IMR-90 (cell line): ENCODE data around the gene DMD. TPM values are rescaled to one million over a fixed set of nuclear protein-coding genes. Genes with fewer than 3 reads are reported as not detected.

ENCODE experiments used
- ATAC-seq: fragments of 200-7000 bp; cut with Tn5 transposase; 2 replicates; pipeline ENCODE4 v1.9.1; 2020; ENCODE audit warnings: low read depth, mild to moderate bottlenecking, moderate library complexity
- BruUV-seq: library from RNA; stranded (reverse); fragments of 400-500 nt; replicated peaks from 2 replicates; lab custom pipeline; 2021; lab: Mats Ljungman, UMichigan
- CTCF ChIA-PET: fragments of 300-600 bp; formaldehyde crosslinking; extraction: SDS; loops from one replicate; lab custom pipeline; 2021; ENCODE audit warnings: antibody characterized with exemption; lab: Yijun Ruan, JAX
- POLR2A ChIA-PET: fragments of 300-600 bp; sonication (Branson Sonifier 250); formaldehyde crosslinking; loops from one replicate; lab custom pipeline; 2022; ENCODE audit warnings: antibody characterized with exemption; ENCODE audit not compliant: unreplicated experiment; lab: Charles Lee
- DNase-seq: peaks from one replicate; pipeline ENCODE4 v3.0.0; 2013
- H2AFZ ChIP-seq: replicated peaks from 2 replicates; pipeline ENCODE3; 2013; ENCODE audit warnings: low read length, mild to moderate bottlenecking; ENCODE audit not compliant: poor library complexity
- H2AK5ac ChIP-seq: 2 replicates; pipeline ENCODE4 v1.6.1; 2013; ENCODE audit warnings: low read depth, low read length, inconsistent platforms
- H2AK9ac ChIP-seq: replicated peaks from 2 replicates; pipeline ENCODE3; 2013; ENCODE audit warnings: mild to moderate bottlenecking, low read depth, low read length, moderate library complexity; ENCODE audit not compliant: poor library complexity
- H2BK120ac ChIP-seq: 2 replicates; pipeline ENCODE4 v1.6.1; 2013; ENCODE audit warnings: low read depth, low read length, inconsistent platforms
- H2BK15ac ChIP-seq: 3 replicates; pipeline ENCODE4 v1.6.1; 2013; ENCODE audit warnings: low read depth, low read length, inconsistent platforms
- H2BK20ac ChIP-seq: 2 replicates; pipeline ENCODE4 v1.6.1; 2013; ENCODE audit warnings: low read depth, mild to moderate bottlenecking, inconsistent platforms, low read length, moderate library complexity
- H2BK5ac ChIP-seq: 2 replicates; pipeline ENCODE4 v1.6.1; 2013; ENCODE audit warnings: mild to moderate bottlenecking, low read depth, low read length, inconsistent platforms; ENCODE audit not compliant: poor library complexity, severe bottlenecking
- H3K14ac ChIP-seq: replicated peaks from 2 replicates; pipeline ENCODE4 v1.6.1; 2013; ENCODE audit warnings: low read depth, low read length, inconsistent platforms
- H3K18ac ChIP-seq: 2 replicates; pipeline ENCODE4 v1.6.1; 2013; ENCODE audit warnings: low read depth, low read length, control low read depth
- H3K23ac ChIP-seq: 2 replicates; pipeline ENCODE4 v1.6.1; 2013; ENCODE audit warnings: low read depth, low read length, inconsistent platforms
- H3K27ac ChIP-seq: 2 replicates; pipeline ENCODE4 v1.5.1; 2013; ENCODE audit warnings: mild to moderate bottlenecking, control low read depth, low read length; ENCODE audit not compliant: insufficient read depth
- H3K27me3 ChIP-seq: 2 replicates; pipeline ENCODE4 v1.6.1; 2013; ENCODE audit warnings: low read length; ENCODE audit not compliant: control insufficient read depth, insufficient read depth
- H3K36me3 ChIP-seq: 2 replicates; pipeline ENCODE4 v1.6.1; 2013; ENCODE audit warnings: low read length, mixed read lengths; ENCODE audit not compliant: control insufficient read depth, insufficient read depth
- H3K4ac ChIP-seq: 2 replicates; pipeline ENCODE4 v1.6.1; 2013; ENCODE audit warnings: low read depth, low read length, inconsistent platforms
- H3K4me1 ChIP-seq: 2 replicates; pipeline ENCODE4 v1.6.1; 2013; ENCODE audit warnings: low read length, mixed read lengths; ENCODE audit not compliant: control insufficient read depth, insufficient read depth
- H3K4me2 ChIP-seq: 2 replicates; pipeline ENCODE4 v1.6.1; 2013; ENCODE audit warnings: low read depth, mild to moderate bottlenecking, control low read depth, low read length, moderate library complexity
- H3K4me3 ChIP-seq: 2 replicates; pipeline ENCODE4 v1.5.1; 2013; ENCODE audit warnings: low read depth, mild to moderate bottlenecking, control low read depth, low read length, moderate library complexity; ENCODE audit not compliant: insufficient read depth
- H3K56ac ChIP-seq: 2 replicates; pipeline ENCODE4 v1.6.1; 2013; ENCODE audit warnings: low read length, inconsistent platforms; ENCODE audit not compliant: insufficient read depth; ENCODE audit errors: extremely low read depth
- H3K79me1 ChIP-seq, 2 experiments: 2 replicates each; pipeline ENCODE4 v1.6.1; 2013; ENCODE audit warnings: low read length in 2 of 2, inconsistent platforms in 1 of 2, low read depth in 1 of 2
- H3K9ac ChIP-seq: 2 replicates; pipeline ENCODE4 v1.6.1; 2013; ENCODE audit warnings: low read depth, low read length, control low read depth
- H3K9me1 ChIP-seq: 2 replicates; pipeline ENCODE4 v1.6.1; 2013; ENCODE audit warnings: low read length, inconsistent platforms; ENCODE audit not compliant: insufficient read depth
- H3K9me3 ChIP-seq: 2 replicates; pipeline ENCODE4 v1.6.1; 2013; ENCODE audit warnings: low read length; ENCODE audit not compliant: control insufficient read depth, insufficient read depth
- H4K20me1 ChIP-seq: 2 replicates; pipeline ENCODE4 v1.6.1; 2013; ENCODE audit warnings: low read length, inconsistent platforms; ENCODE audit not compliant: insufficient read depth
- H4K5ac ChIP-seq: 2 replicates; pipeline ENCODE4 v1.6.1; 2013; ENCODE audit warnings: mild to moderate bottlenecking, low read depth, low read length, control low read depth
- H4K8ac ChIP-seq, 2 experiments: 2 replicates each; pipeline ENCODE4 v1.6.1; 2013; ENCODE audit warnings: low read depth in 2 of 2, low read length in 2 of 2, control low read depth in 1 of 2, inconsistent platforms in 1 of 2
- H4K91ac ChIP-seq: 2 replicates; pipeline ENCODE4 v1.6.1; 2013; ENCODE audit warnings: low read depth, low read length, inconsistent platforms; ENCODE audit not compliant: insufficient read depth
- BHLHE40 ChIP-seq: fragments of 150-350 bp; IDR thresholded peaks from 2 replicates; pipeline ENCODE4 v1.6.1; 2016; ENCODE audit warnings: mild to moderate bottlenecking, low read depth, low read length
- CEBPB ChIP-seq: IDR thresholded peaks from 2 replicates; pipeline ENCODE4 v1.6.1; 2012; ENCODE audit warnings: low read depth, low read length, improper control_type of control experiment
- CHD1 ChIP-seq: IDR thresholded peaks from 2 replicates; pipeline ENCODE4 v1.6.1; 2012; ENCODE audit warnings: low read depth, low read length, improper control_type of control experiment
- FOS ChIP-seq: fragments of 150-350 bp; IDR thresholded peaks from 2 replicates; pipeline ENCODE4 v1.6.1; 2016; ENCODE audit warnings: low read depth, low read length
- MAFK ChIP-seq: IDR thresholded peaks from 2 replicates; pipeline ENCODE4 v1.6.1; 2012; ENCODE audit warnings: low read depth, low read length, improper control_type of control experiment
- MAZ ChIP-seq: IDR thresholded peaks from 2 replicates; pipeline ENCODE4 v1.6.1; 2012; ENCODE audit warnings: low read depth, mild to moderate bottlenecking, low read length, improper control_type of control experiment, moderate library complexity, borderline replicate concordance
- MXI1 ChIP-seq: IDR thresholded peaks from 2 replicates; pipeline ENCODE4 v1.6.1; 2012; ENCODE audit warnings: low read depth, mild to moderate bottlenecking, low read length, moderate library complexity, borderline replicate concordance
- POLR2A ChIP-seq: IDR thresholded peaks from 2 replicates; pipeline ENCODE4 v1.6.1; 2012; ENCODE audit warnings: mild to moderate bottlenecking, low read depth, low read length
- RAD21 ChIP-seq: IDR thresholded peaks from 2 replicates; pipeline ENCODE4 v1.6.1; 2012; ENCODE audit warnings: low read length, improper control_type of control experiment
- RCOR1 ChIP-seq: IDR thresholded peaks from 2 replicates; pipeline ENCODE4 v1.6.1; 2012; ENCODE audit warnings: mild to moderate bottlenecking, low read length, improper control_type of control experiment; ENCODE audit not compliant: insufficient replicate concordance
- RFX5 ChIP-seq: IDR thresholded peaks from 2 replicates; pipeline ENCODE4 v1.8.0; 2012; ENCODE audit warnings: low read depth, mild to moderate bottlenecking, low read length, moderate library complexity
- SMC3 ChIP-seq: fragments of 150-350 bp; IDR thresholded peaks from 2 replicates; pipeline ENCODE4 v1.6.1; 2016; ENCODE audit warnings: low read depth, mild to moderate bottlenecking, antibody characterized with exemption, low read length, moderate library complexity
- whole genome bisulfite sequencing, 2 experiments: methylation state at CpG; one replicate each; pipeline versions ENCODE4 v1.1.5 to v1.1.7; 2013; ENCODE audit warnings: missing lambda C conversion rate in 2 of 2; ENCODE audit not compliant: insufficient read length in 1 of 2; ENCODE audit errors: extremely low coverage in 2 of 2; 5-methylcytosine and 5-hydroxymethylcytosine counted together
- dilution Hi-C: fragments of 300-500 bp; cut with HindIII; formaldehyde crosslinking; loops from one replicate; pipeline ENCODE4 v1.14.3; 2018; ENCODE audit warnings: low sequenced_read_pairs; ENCODE audit not compliant: unreplicated experiment
- in situ Hi-C: fragments of 300-500 bp; cut with MboI; formaldehyde crosslinking; loops from 3 replicates; pipeline ENCODE4 v1.14.3; 2019; ENCODE audit warnings: low sequenced_read_pairs, inconsistent platforms, mixed read lengths
- intact Hi-C: fragments of 100-400 bp; cut with micrococcal nuclease; formaldehyde crosslinking; loops from 2 replicates; pipeline ENCODE4 v1.10.0; 2022
- polyA plus RNA-seq, 3 experiments: library from polyadenylated mRNA; depleted of rRNA; stranded (reverse); fragments of >200 nt; gene quantifications; 2 replicates each; pipeline ENCODE4 v1.2.3, GENCODE V29; 2012; ENCODE audit warnings: low replicate concordance in 1 of 3
- total RNA-seq: library from RNA; depleted of rRNA; stranded (reverse); fragments of >200 nt; gene quantifications from 2 replicates; pipeline ENCODE4 v1.2.3, GENCODE V29; 2012
- TF ChIP-seq, protein P1 (sequence below): fragments of 150-350 bp; IDR thresholded peaks from 2 replicates; pipeline ENCODE4 v1.6.1; 2017; ENCODE audit warnings: mild to moderate bottlenecking, antibody characterized with exemption, low read length, low read depth

The DMD gene
- total and polyA plus RNA-seq, 2 of the 4 experiments (the other 2 are of a cell fraction) = 6.6 to 11.8 TPM

DNA sequence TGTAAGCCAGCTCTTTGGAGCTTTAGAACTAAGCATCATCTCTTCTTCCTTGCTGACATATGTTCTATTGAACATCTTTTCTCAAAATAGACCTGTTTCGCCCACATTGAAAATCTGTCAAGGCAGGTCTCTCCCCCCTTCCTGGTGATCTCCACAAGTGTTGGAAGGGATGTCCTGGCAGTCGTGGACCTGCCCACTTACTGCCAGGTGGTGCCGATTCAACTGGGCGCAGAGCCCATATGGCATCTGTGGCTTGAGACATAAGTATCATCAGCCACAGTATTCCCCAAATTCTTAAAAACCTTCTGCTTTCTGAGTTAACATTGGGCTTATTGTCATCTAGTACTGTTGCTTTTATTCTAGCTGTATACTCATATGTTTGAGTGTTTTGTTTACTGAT is 1170.2 kb downstream of the DMD start:
- H3K4ac ChIP-seq = no peak overlapping the region
- no peak overlapping the region for H2AK9ac ChIP-seq
- intact Hi-C loops = no loop called here
- H2BK5ac ChIP-seq = no peak overlapping the region
- dilution Hi-C loops = no loop called here
- H4K91ac ChIP-seq = no peak overlapping the region
- H4K5ac ChIP-seq = no peak overlapping the region
- no peaks in the 10 kb centered on the region for H3K9me1 ChIP-seq
- no peak overlapping the region for H2AFZ ChIP-seq
- no peaks in the 10 kb centered on the region for H4K20me1 ChIP-seq
- CTCF ChIA-PET = no interaction called here
- H3K56ac ChIP-seq = no peak overlapping the region
- no peaks in the 10 kb centered on the region for H3K36me3 ChIP-seq
- H3K27me3 ChIP-seq = no peaks in the 10 kb centered on the region
- no peak overlapping the region for H2AK5ac ChIP-seq
- no peak overlapping the region for H3K9ac ChIP-seq
- BruUV-seq = no TSS peak
- DNase-seq = no peak
- TF ChIP-seq SMC3 = no peak
- TF ChIP-seq MXI1 = no peak
- TF ChIP-seq, protein P1, sequence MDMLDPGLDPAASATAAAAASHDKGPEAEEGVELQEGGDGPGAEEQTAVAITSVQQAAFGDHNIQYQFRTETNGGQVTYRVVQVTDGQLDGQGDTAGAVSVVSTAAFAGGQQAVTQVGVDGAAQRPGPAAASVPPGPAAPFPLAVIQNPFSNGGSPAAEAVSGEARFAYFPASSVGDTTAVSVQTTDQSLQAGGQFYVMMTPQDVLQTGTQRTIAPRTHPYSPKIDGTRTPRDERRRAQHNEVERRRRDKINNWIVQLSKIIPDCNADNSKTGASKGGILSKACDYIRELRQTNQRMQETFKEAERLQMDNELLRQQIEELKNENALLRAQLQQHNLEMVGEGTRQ = no peak
- no peak for TF ChIP-seq MAFK
- TF ChIP-seq POLR2A = no peak
- TF ChIP-seq MAZ = no peak
- TF ChIP-seq CEBPB = no peak
- TF ChIP-seq FOS = no peak
- no peak for TF ChIP-seq RCOR1
- no peak for TF ChIP-seq BHLHE40
- no peak for TF ChIP-seq RAD21
- TF ChIP-seq CHD1 = no peak
- TF ChIP-seq RFX5 = no peak
- no peaks in the 10 kb centered on the region for H3K79me1 ChIP-seq
- no peak overlapping the region for H3K4me2 ChIP-seq
- no peaks in the 10 kb centered on the region for H3K4me1 ChIP-seq
- no peak overlapping the region for H2BK120ac ChIP-seq
- H3K18ac ChIP-seq = no peak overlapping the region
- in situ Hi-C loops = no loop called here
- no peak overlapping the region for H3K27ac ChIP-seq
- no peak overlapping the region for H2BK15ac ChIP-seq
- H3K14ac ChIP-seq = no peak overlapping the region
- H2BK20ac ChIP-seq = no peak overlapping the region
- H3K23ac ChIP-seq = no peak overlapping the region
- H3K4me3 ChIP-seq = no peak overlapping the region
- POLR2A ChIA-PET = no interaction called here
- ATAC-seq = no peak
- WGBS, 2 experiments = no CpG with 5 or more reads among the region's 4 CpGs
- no peaks in the 10 kb centered on the region for H3K9me3 ChIP-seq
- no peak overlapping the region for H4K8ac ChIP-seq
